H1 (cell line): Measurements from ENCODE around the gene TASOR2. TPM values are rescaled to one million over a fixed set of nuclear protein-coding genes. Genes with fewer than 3 reads are reported as not detected.

Experiments
- CTCF ChIA-PET: fragments of 300-600 bp; sonication (Branson Sonifier 250); formaldehyde crosslinking; loops from one replicate; lab custom pipeline; 2021; ENCODE audit not compliant: partially characterized antibody; lab: Charles Lee
- POLR2A ChIA-PET: fragments of 300-600 bp; sonication (Branson Sonifier 250); formaldehyde crosslinking; loops from one replicate; lab custom pipeline; 2021; ENCODE audit warnings: inconsistent platforms; ENCODE audit not compliant: partially characterized antibody; lab: Charles Lee
- DNase-seq, 2 experiments: peaks; one replicate each; pipeline versions ENCODE4 v3.0.0 to v3.0.0-alpha.2; 2010 to 2022; ENCODE audit warnings: low spot score in 2 of 2, low read depth in 1 of 2, mixed read lengths in 1 of 2
- FAIRE-seq: peaks from 2 replicates; lab custom pipeline; 2011; peaks lifted over from hg19 to GRCh38; lab: Jason Lieb, UNC
- H2AFZ ChIP-seq: 2 replicates; pipeline ENCODE4 v1.8.1; 2012; ENCODE audit warnings: low read length, inconsistent platforms
- H2AK5ac ChIP-seq: 2 replicates; pipeline ENCODE4 v1.6.1; 2013; ENCODE audit warnings: low read depth, low read length
- H2BK120ac ChIP-seq: replicated peaks from 2 replicates; pipeline ENCODE3; 2013; ENCODE audit warnings: low read depth, low read length, inconsistent platforms
- H2BK12ac ChIP-seq: 2 replicates; pipeline ENCODE4 v1.6.1; 2013; ENCODE audit warnings: low read depth, low read length
- H2BK15ac ChIP-seq: 2 replicates; pipeline ENCODE4 v1.6.1; 2013; ENCODE audit warnings: low read length
- H2BK20ac ChIP-seq: 2 replicates; pipeline ENCODE4 v1.6.1; 2013; ENCODE audit warnings: low read length
- H2BK5ac ChIP-seq: 2 replicates; pipeline ENCODE4 v1.6.1; 2013; ENCODE audit warnings: low read depth, low read length
- H3K14ac ChIP-seq: 2 replicates; pipeline ENCODE4 v1.6.1; 2013; ENCODE audit warnings: inconsistent platforms; ENCODE audit not compliant: insufficient read length
- H3K18ac ChIP-seq: 2 replicates; pipeline ENCODE4 v1.6.1; 2013; ENCODE audit warnings: low read length; ENCODE audit errors: extremely low read depth
- H3K23ac ChIP-seq: 2 replicates; pipeline ENCODE4 v1.6.1; 2013; ENCODE audit warnings: inconsistent platforms; ENCODE audit not compliant: insufficient read length
- H3K23me2 ChIP-seq: 2 replicates; pipeline ENCODE4 v1.6.1; 2013; ENCODE audit warnings: low read depth, low read length
- H3K27ac ChIP-seq: 2 replicates; pipeline ENCODE4 v1.6.1; 2011; ENCODE audit warnings: low read depth, low read length, inconsistent platforms
- H3K27me3 ChIP-seq, 4 experiments: replicated peaks in 1 of 4; 1 replicate in 1 of 4; 2 replicates in 3 of 4; pipeline versions ENCODE4 v1.6.1 to v1.8.1; 2011 to 2013; ENCODE audit warnings: low read length in 3 of 4, mild to moderate bottlenecking in 3 of 4, inconsistent platforms in 2 of 4, mixed read lengths in 2 of 4, moderate library complexity in 1 of 4; ENCODE audit not compliant: control insufficient read depth in 3 of 4, insufficient read depth in 3 of 4; ENCODE audit errors: extremely low read depth in 1 of 4
- H3K36me3 ChIP-seq, 4 experiments: 2 replicates each; pipeline versions ENCODE4 v1.6.1 to v1.8.1; 2011 to 2013; ENCODE audit warnings: mild to moderate bottlenecking in 4 of 4, low read length in 3 of 4, moderate library complexity in 2 of 4, control low read depth in 1 of 4, inconsistent platforms in 1 of 4; ENCODE audit not compliant: insufficient read depth in 4 of 4, control insufficient read depth in 2 of 4
- H3K4ac ChIP-seq: replicated peaks from 2 replicates; pipeline ENCODE3; 2013; ENCODE audit warnings: low read length, low read depth, mixed read lengths, inconsistent platforms; ENCODE audit not compliant: insufficient read length
- H3K4me1 ChIP-seq, 4 experiments: replicated peaks in 1 of 4; 1 replicate in 1 of 4; 2 replicates in 3 of 4; pipeline versions ENCODE4 v1.6.1 to v1.8.1; 2011 to 2013; ENCODE audit warnings: low read length in 3 of 4, inconsistent platforms in 2 of 4, mixed read lengths in 1 of 4; ENCODE audit not compliant: insufficient read depth in 4 of 4, control insufficient read depth in 3 of 4
- H3K4me2 ChIP-seq, 2 experiments: 2 replicates each; pipeline versions ENCODE4 v1.6.1 to v1.8.1; 2011 to 2013; ENCODE audit warnings: low read depth in 2 of 2, low read length in 2 of 2, control low read depth in 1 of 2, inconsistent platforms in 1 of 2, mild to moderate bottlenecking in 1 of 2; ENCODE audit not compliant: insufficient read depth in 1 of 2
- H3K4me3 ChIP-seq, 4 experiments: fragments of 200-600, 300-600 bp in 1 of 4; sonication (generic), shearing (Covaris generic), sonication (Bioruptor Twin) in 1 of 4; 2 replicates each; pipeline versions ENCODE4 v1.5.1 to v1.8.1; 2011 to 2016; ENCODE audit warnings: low read length in 4 of 4, low read depth in 3 of 4, control low read depth in 2 of 4, inconsistent platforms in 2 of 4, mild to moderate bottlenecking in 2 of 4, mixed read lengths in 1 of 4, moderate library complexity in 1 of 4; ENCODE audit not compliant: insufficient read depth in 2 of 4; ENCODE audit errors: extremely low read depth in 1 of 4
- H3K56ac ChIP-seq: replicated peaks from 2 replicates; pipeline ENCODE3; 2013; ENCODE audit warnings: low read depth, mild to moderate bottlenecking, mixed read lengths, low read length, inconsistent platforms; ENCODE audit not compliant: insufficient read length
- H3K79me1 ChIP-seq: 2 replicates; pipeline ENCODE4 v1.6.1; 2013; ENCODE audit warnings: low read depth, low read length, control low read depth
- H3K79me2 ChIP-seq, 2 experiments: 2 replicates each; pipeline versions ENCODE4 v1.6.1 to v1.8.1; 2012 to 2013; ENCODE audit warnings: low read length in 2 of 2, mild to moderate bottlenecking in 2 of 2, inconsistent platforms in 1 of 2; ENCODE audit not compliant: insufficient read depth in 2 of 2, control insufficient read depth in 1 of 2
- H3K9ac ChIP-seq, 4 experiments: replicated peaks in 1 of 4; 1 replicate in 1 of 4; 2 replicates in 3 of 4; pipeline versions ENCODE4 v1.6.1 to v1.8.1; 2011 to 2013; ENCODE audit warnings: low read depth in 3 of 4, low read length in 3 of 4, control low read depth in 2 of 4, mild to moderate bottlenecking in 2 of 4, moderate library complexity in 2 of 4, inconsistent platforms in 1 of 4; ENCODE audit errors: extremely low read depth in 1 of 4
- H3K9me3 ChIP-seq, 2 experiments: 2 replicates each; pipeline versions ENCODE4 v1.6.1 to v1.8.1; 2012 to 2013; ENCODE audit warnings: mild to moderate bottlenecking in 2 of 2, moderate library complexity in 2 of 2, control low read depth in 1 of 2, inconsistent platforms in 1 of 2, low read depth in 1 of 2, low read length in 1 of 2, mixed read lengths in 1 of 2; ENCODE audit not compliant: insufficient read depth in 2 of 2
- H4K20me1 ChIP-seq, 2 experiments: replicated peaks in 1 of 2; 2 replicates each; pipeline versions ENCODE3 to v1.8.1; 2011 to 2013; ENCODE audit warnings: inconsistent platforms in 2 of 2, low read length in 2 of 2, mild to moderate bottlenecking in 1 of 2; ENCODE audit not compliant: insufficient read depth in 2 of 2, control insufficient read depth in 1 of 2
- H4K5ac ChIP-seq: 2 replicates; pipeline ENCODE4 v1.6.1; 2013; ENCODE audit warnings: low read length, low read depth, mixed read lengths, inconsistent platforms; ENCODE audit not compliant: insufficient read length
- H4K8ac ChIP-seq: 2 replicates; pipeline ENCODE4 v1.8.0; 2013; ENCODE audit warnings: mild to moderate bottlenecking, moderate library complexity, low read length, inconsistent platforms; ENCODE audit not compliant: insufficient read depth; ENCODE audit errors: extremely low read depth
- H4K91ac ChIP-seq: replicated peaks from 2 replicates; pipeline ENCODE3; 2013; ENCODE audit warnings: low read length, mixed read lengths, inconsistent platforms; ENCODE audit not compliant: insufficient read length
- HDAC6 ChIP-seq: IDR thresholded peaks from one replicate; pipeline ENCODE4 v1.7.1; 2012; ENCODE audit warnings: low read depth, mild to moderate bottlenecking, inconsistent platforms, low read length, moderate library complexity
- RAD21 ChIP-seq, 2 experiments: IDR thresholded peaks in 1 of 2; conservative IDR thresholded peaks in 1 of 2; 2 replicates each; pipeline ENCODE4 v1.6.1; 2011; ENCODE audit warnings: low read depth in 2 of 2, low read length in 2 of 2, improper control_type of control experiment in 1 of 2, inconsistent platforms in 1 of 2, mild to moderate bottlenecking in 1 of 2, moderate library complexity in 1 of 2
- RXRA ChIP-seq: IDR thresholded peaks from 2 replicates; pipeline ENCODE4 v1.6.1; 2011; ENCODE audit warnings: low read depth, mild to moderate bottlenecking, low read length, moderate library complexity; ENCODE audit not compliant: insufficient read depth
- SIN3A ChIP-seq, 2 experiments: IDR thresholded peaks in 1 of 2; conservative IDR thresholded peaks in 1 of 2; 2 replicates each; pipeline ENCODE4 v1.6.1; 2011 to 2012; ENCODE audit warnings: low read length in 2 of 2, improper control_type of control experiment in 1 of 2, low read depth in 1 of 2, mild to moderate bottlenecking in 1 of 2
- SP1 ChIP-seq: IDR thresholded peaks from 2 replicates; pipeline ENCODE4 v1.6.1; 2011; ENCODE audit warnings: low read depth, low read length
- SRF ChIP-seq: IDR thresholded peaks from 2 replicates; pipeline ENCODE4 v1.6.1; 2011; ENCODE audit warnings: mild to moderate bottlenecking, low read depth, low read length, moderate library complexity
- SUZ12 ChIP-seq: fragments of 200-600 bp; sonication (generic); IDR thresholded peaks from 2 replicates; pipeline ENCODE4 v1.6.1; 2012; ENCODE audit warnings: mild to moderate bottlenecking, inconsistent platforms, low read length, moderate library complexity, mixed read lengths
- WGBS, 2 experiments: shearing (Covaris generic) in 1 of 2; methylation state at CpG; one replicate each; pipeline versions ENCODE4 v1.1.6 to v1.1.7; 2013 to 2015; ENCODE audit warnings: low lambda C conversion rate in 2 of 2, mixed read lengths in 2 of 2, inconsistent platforms in 1 of 2, low coverage in 1 of 2, missing lambda C conversion rate in 1 of 2; ENCODE audit not compliant: insufficient replicate concordance in 2 of 2, insufficient coverage in 1 of 2, insufficient read length in 1 of 2; ENCODE audit errors: extremely low coverage in 1 of 2, missing lambda C conversion rate in 1 of 2; 5-methylcytosine and 5-hydroxymethylcytosine counted together
- polyA plus RNA-seq, 7 experiments: library from polyadenylated mRNA; depleted of rRNA in 3 of 7; stranded (reverse) in 5 of 7; unstranded in 2 of 7; fragments of >200 nt in 5 of 7; fragments of 200-250 nt in 2 of 7; gene quantifications; 1 replicate in 5 of 7; 2 replicates in 1 of 7; 4 replicates in 1 of 7; pipeline versions ENCODE4 v1.2.1 to v1.2.3, GENCODE V29; 2011 to 2013; ENCODE audit warnings: missing spikeins in 2 of 7, mixed read lengths in 2 of 7
- total RNA-seq: library from RNA; stranded (reverse); fragmentation: NEBNext Ultra II Directional; extraction: Animal tissue kit (Norgen Biotek cat#: 25700); gene quantifications from 2 replicates; pipeline ENCODE4 v1.2.1, GENCODE V29; 2021
- TF ChIP-seq, protein P1 (sequence below), 3 experiments: IDR thresholded peaks; 1 replicate in 2 of 3; 2 replicates in 1 of 3; pipeline versions ENCODE4 v1.5.1 to v1.6.1; 2011; ENCODE audit warnings: low read length in 3 of 3, mild to moderate bottlenecking in 3 of 3, inconsistent platforms in 2 of 3, low read depth in 1 of 3, moderate library complexity in 1 of 3; ENCODE audit not compliant: insufficient read depth in 1 of 3; ENCODE audit errors: control extremely low read depth in 1 of 3

Gene TASOR2
- total and polyA plus RNA-seq, 2 of the 8 experiments (the other 6 are each of a cell fraction or from before 2014, with no cell fraction given): 13.1 to 74.9 TPM

DNA sequence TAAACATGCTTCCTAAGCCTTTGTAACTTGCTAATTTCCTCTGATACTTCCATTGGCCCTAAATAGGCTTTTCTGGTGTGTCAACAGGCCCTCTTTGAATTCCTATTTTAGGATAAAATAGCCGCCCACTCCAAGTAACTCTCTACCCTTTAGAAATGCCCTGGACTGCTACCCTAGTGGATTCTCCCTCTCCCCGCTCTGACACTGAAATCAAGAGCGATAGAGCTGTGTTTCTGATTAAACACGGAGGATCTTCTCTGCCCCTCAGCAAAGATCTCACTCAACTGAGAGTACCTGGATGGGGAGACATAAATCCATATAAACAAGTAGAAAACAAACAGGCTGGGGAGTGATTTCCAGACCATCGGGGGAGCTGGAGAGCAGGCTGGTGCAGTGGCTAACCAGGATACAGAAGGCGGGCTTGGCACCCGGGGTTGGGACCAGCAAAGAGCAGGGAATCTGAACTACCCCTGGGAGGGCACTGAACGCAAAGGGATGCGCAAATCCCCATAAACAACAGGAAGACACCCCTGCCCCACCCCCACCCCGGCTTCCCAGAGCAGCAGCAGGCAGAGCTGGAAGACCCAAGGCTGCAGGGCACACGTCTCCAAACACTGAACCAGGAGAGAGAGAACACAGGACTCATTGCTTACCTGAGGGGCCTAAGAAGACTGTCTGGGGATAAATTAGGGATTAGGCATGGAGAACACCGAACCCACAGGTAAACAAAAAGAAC, 20.8 kb upstream of the TASOR2 start:
- no peak overlapping the region for H3K27ac ChIP-seq
- no peak overlapping the region for H2BK15ac ChIP-seq
- H3K4me1 ChIP-seq: peaks cover 11 to 28% (median 20%) of the 10 kb centered on the region in 4 experiments
- ChIA-PET CTCF (interaction anchor here (0.7 to 1.5 kb wide), 9 partner anchors 19 to 1002 kb away, joined by 3 to 5 read pairs (median 3); no protein-coding TSS in a partner anchor), POLR2A (interaction anchor here (1.2 to 2.8 kb wide), 2 partner anchors 9 to 21 kb away, joined by 4 to 16 read pairs; partner anchors contain the start of gene TASOR2)
- H3K9ac ChIP-seq: no peak overlapping the region
- H3K36me3 ChIP-seq: no peaks in the 10 kb centered on the region
- peaks cover 5% of the 10 kb centered on the region for H3K23me2 ChIP-seq
- H2BK20ac ChIP-seq: no peak overlapping the region
- H3K23ac ChIP-seq: no peak overlapping the region
- peak; percentile 52 for FAIRE-seq
- no peak overlapping the region for H4K91ac ChIP-seq
- H3K4ac ChIP-seq: no peak overlapping the region
- H3K9me3 ChIP-seq: no peaks in the 10 kb centered on the region
- H2BK5ac ChIP-seq: no peak overlapping the region
- H3K56ac ChIP-seq: no peak overlapping the region
- WGBS, 2 experiments: 54% methylated on average over 11 of the region's 12 CpGs; no CpG with 5 or more reads in 1 of the 2 experiments
- 0 out of 7 replicates have a peak, but pooled peaks cover 0 to 4% (median 2%) of the 10 kb centered on the region in 4 experiments for H3K27me3 ChIP-seq
- no peak overlapping the region for H4K5ac ChIP-seq
- H3K79me1 ChIP-seq: peaks cover 1% of the 10 kb centered on the region
- H2BK12ac ChIP-seq: no peak overlapping the region
- DNase-seq: no peak
- no peak overlapping the region for H3K14ac ChIP-seq
- H3K4me3 ChIP-seq: no peak overlapping the region
- no peak overlapping the region for H4K8ac ChIP-seq
- no peak overlapping the region for H2BK120ac ChIP-seq
- no peak overlapping the region for H2AFZ ChIP-seq
- no peak overlapping the region for H2AK5ac ChIP-seq
- peak overlapping the region; percentile 33 to 36; a peak in 3 of 4 replicates for H3K4me2 ChIP-seq
- H3K18ac ChIP-seq: no peak overlapping the region
- H3K79me2 ChIP-seq: peaks cover 0 to 25% of the 10 kb centered on the region in 2 experiments; a peak in 2 of 4 replicates
- H4K20me1 ChIP-seq: peaks cover 9 to 14% of the 10 kb centered on the region in 2 experiments
- TF ChIP-seq SIN3A (conservative IDR thresholded peaks at IDR 0.05 in 1 of 2, IDR thresholded peaks at IDR 0.05 in 1 of 2; ENCODE audit: low read depth in 1 of 2, low read length in 2 of 2) (no peak), RXRA (no peak), RAD21 (IDR thresholded peaks at IDR 0.05 in 1 of 2, conservative IDR thresholded peaks at IDR 0.05 in 1 of 2; ENCODE audit: low read depth in 2 of 2, low read length in 2 of 2) (0 out of 4 replicates have a peak, but pooled peaks of 1 of the 2 experiments have one; percentile 5), HDAC6 (no peak), SP1 (no peak), SUZ12 (no peak), SRF (no peak)
- TF ChIP-seq, protein P1, sequence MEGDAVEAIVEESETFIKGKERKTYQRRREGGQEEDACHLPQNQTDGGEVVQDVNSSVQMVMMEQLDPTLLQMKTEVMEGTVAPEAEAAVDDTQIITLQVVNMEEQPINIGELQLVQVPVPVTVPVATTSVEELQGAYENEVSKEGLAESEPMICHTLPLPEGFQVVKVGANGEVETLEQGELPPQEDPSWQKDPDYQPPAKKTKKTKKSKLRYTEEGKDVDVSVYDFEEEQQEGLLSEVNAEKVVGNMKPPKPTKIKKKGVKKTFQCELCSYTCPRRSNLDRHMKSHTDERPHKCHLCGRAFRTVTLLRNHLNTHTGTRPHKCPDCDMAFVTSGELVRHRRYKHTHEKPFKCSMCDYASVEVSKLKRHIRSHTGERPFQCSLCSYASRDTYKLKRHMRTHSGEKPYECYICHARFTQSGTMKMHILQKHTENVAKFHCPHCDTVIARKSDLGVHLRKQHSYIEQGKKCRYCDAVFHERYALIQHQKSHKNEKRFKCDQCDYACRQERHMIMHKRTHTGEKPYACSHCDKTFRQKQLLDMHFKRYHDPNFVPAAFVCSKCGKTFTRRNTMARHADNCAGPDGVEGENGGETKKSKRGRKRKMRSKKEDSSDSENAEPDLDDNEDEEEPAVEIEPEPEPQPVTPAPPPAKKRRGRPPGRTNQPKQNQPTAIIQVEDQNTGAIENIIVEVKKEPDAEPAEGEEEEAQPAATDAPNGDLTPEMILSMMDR (IDR thresholded peaks at IDR 0.05; ENCODE audit: control extremely low read depth in 1 of 3, insufficient read depth in 1 of 3, low read depth in 1 of 3, low read length in 3 of 3): peak in 1 of 3 experiments; percentile 28; a peak in 1 of 4 replicates
